Kidney (tissue), 14 donors: ENCODE data around the gene SPTBN1. TPM values are rescaled to one million over a fixed set of nuclear protein-coding genes. Genes with fewer than 3 reads are reported as not detected.
"Not testable (repeated sequence)": the region's sequence is repeated elsewhere in the genome, so short reads cannot be mapped to it uniquely, and the experiment has no call there.

Source experiments
- DNase-seq, 5 donors: peaks; one replicate each; pipeline ENCODE4 v3.0.0-alpha.2; 2013 to 2020
- FAIRE-seq: peaks from 2 replicates; lab custom pipeline; 2012; peaks lifted over from hg19 to GRCh38; lab: Jason Lieb, UNC
- H3K27ac ChIP-seq, 2 donors: one replicate each; pipeline ENCODE4 v1.7.0; 2013; ENCODE audit warnings: low read depth in 2 of 2, low read length in 2 of 2, inconsistent platforms in 1 of 2
- H3K27me3 ChIP-seq: one replicate; pipeline ENCODE4 v1.7.1; 2013; ENCODE audit warnings: low read length, inconsistent platforms; ENCODE audit not compliant: control insufficient read depth, insufficient read depth
- H3K36me3 ChIP-seq, 3 donors: one replicate each; pipeline versions ENCODE4 v1.7.0 to v1.7.1; 2013; ENCODE audit warnings: low read length in 3 of 3, control low read depth in 1 of 3, inconsistent platforms in 1 of 3; ENCODE audit not compliant: insufficient read depth in 3 of 3, control insufficient read depth in 2 of 3
- H3K4me1 ChIP-seq, 3 donors: one replicate each; pipeline versions ENCODE4 v1.7.0 to v1.7.1; 2013; ENCODE audit warnings: low read length in 3 of 3, inconsistent platforms in 1 of 3, low read depth in 1 of 3; ENCODE audit not compliant: control insufficient read depth in 2 of 3, insufficient read depth in 2 of 3
- H3K4me3 ChIP-seq, 3 donors: one replicate each; pipeline versions ENCODE4 v1.7.0 to v1.8.1; 2013; ENCODE audit warnings: low read length in 3 of 3, control low read depth in 1 of 3, inconsistent platforms in 1 of 3
- H3K9ac ChIP-seq, 3 donors: one replicate each; pipeline versions ENCODE4 v1.7.0 to v1.7.1; 2013; ENCODE audit warnings: low read length in 3 of 3, control low read depth in 1 of 3, inconsistent platforms in 1 of 3
- H3K9me3 ChIP-seq, 3 donors: one replicate each; pipeline versions ENCODE4 v1.7.0 to v1.7.1; 2013; ENCODE audit warnings: low read length in 3 of 3, control low read depth in 1 of 3, inconsistent platforms in 1 of 3; ENCODE audit not compliant: control insufficient read depth in 2 of 3, insufficient read depth in 1 of 3
- CTCF ChIP-seq: IDR thresholded peaks from 3 replicates; pipeline ENCODE4 v1.5.1; 2012; ENCODE audit warnings: mild to moderate bottlenecking, moderate library complexity, borderline replicate concordance; ENCODE audit not compliant: insufficient read depth; ENCODE audit errors: extremely low read depth
- intact Hi-C: fragments of 100-400 bp; cut with DNase I; formaldehyde crosslinking; loops from one replicate; pipeline ENCODE4 v1.11.1; 2022
- polyA plus RNA-seq: library from polyadenylated mRNA; stranded (reverse); fragments of 350-450 nt; fragmentation: Illumina TruSeq; extraction: RNeasy Lipid Tissue Mini Kit (QIAGEN cat#74804); gene quantifications from one replicate; pipeline ENCODE4 v1.2.3, GENCODE V29; 2014; ENCODE audit warnings: low read depth, low replicate concordance; ENCODE audit not compliant: insufficient read depth
- total RNA-seq: library from RNA; stranded (reverse); fragmentation: NEBNext Ultra II Directional; extraction: Animal tissue kit (Norgen Biotek cat#: 25700); gene quantifications from one replicate; pipeline ENCODE4 v1.2.1, GENCODE V29; 2021
- donor health status: control.
- donor health status: control.
- donor health status: control.
- donor health status: control.
- donor health status: control.
- donor health status: DM: yes; HTN: yes; CAD: no.
- donor health status: Normal renal cell carcinoma (clear cell type).

Gene SPTBN1
- total and polyA plus RNA-seq, 2 donors from 2014 or later = 93.2 to 313 TPM

DNA sequence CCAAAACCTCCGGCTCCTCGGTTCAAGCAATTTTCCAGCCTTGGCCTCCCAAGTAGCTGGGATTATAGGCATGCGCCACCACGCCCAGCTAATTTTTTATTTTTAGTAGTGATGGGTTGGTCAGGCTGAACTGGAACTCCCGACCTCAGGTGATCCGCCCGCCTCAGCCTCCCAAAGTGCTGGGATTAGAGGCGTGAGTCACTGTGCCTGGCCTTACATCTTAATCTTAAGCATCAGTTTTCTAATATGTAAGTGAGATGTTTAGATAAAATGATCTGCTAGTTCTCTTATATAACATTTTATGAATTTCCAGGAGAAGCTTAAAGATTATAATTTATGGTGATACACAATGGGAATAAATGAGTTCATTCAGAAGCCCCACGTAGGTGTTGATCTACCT lies 69.2 kb downstream of the SPTBN1 start:
- DNase-seq (no peak), FAIRE-seq (no peak)
- Histone ChIP-seq H3K9ac (no peak overlapping the region), H3K27ac (peak overlapping the region in 1 of 2 donors; percentile 54), H3K27me3 (no peaks in the 10 kb centered on the region), H3K4me3 (no peak overlapping the region), H3K9me3 (no peaks in the 10 kb centered on the region), H3K36me3 (peaks cover 4 to 17% (median 5%) of the 10 kb centered on the region in 3 donors), H3K4me1 (peaks cover 0 to 30% (median 30%) of the 10 kb centered on the region in 3 donors)
- TF ChIP-seq CTCF = no peak
- intact Hi-C loops = loop anchor here (10.0 kb wide), 1 partner anchor 179 kb away; no protein-coding TSS in a partner anchor

DNA sequence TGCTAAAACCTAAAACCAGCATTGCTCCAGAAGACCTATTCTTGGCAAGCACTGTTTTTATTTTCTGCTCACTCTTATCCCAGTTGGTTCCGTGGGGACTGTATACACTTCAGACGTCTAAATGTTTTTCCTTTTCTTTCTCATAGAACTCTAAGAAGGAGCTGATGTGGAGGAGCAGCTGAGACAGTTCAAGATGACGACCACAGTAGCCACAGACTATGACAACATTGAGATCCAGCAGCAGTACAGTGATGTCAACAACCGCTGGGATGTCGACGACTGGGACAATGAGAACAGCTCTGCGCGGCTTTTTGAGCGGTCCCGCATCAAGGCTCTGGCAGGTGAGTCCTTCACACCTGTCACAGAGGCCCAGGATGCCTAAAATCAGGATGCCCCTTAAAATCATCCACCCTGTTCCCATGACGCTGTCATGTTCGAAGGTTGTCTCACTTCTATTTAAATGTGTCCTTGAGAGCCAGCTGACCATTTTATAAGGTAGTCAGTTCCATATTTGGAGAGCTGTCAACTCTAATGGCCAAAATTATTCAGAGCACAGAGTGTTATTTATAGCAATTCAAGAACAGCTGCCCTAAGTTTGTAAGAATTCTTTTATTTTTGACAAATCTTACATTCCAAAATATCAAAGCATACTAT lies 70.2 kb downstream of the SPTBN1 start:
- FAIRE-seq = no peak
- Histone ChIP-seq H3K9me3 (no peaks in the 10 kb centered on the region), H3K36me3 (peaks cover 4 to 17% (median 5%) of the 10 kb centered on the region in 3 donors), H3K27me3 (no peaks in the 10 kb centered on the region), H3K9ac (no peak overlapping the region), H3K4me3 (no peak overlapping the region), H3K4me1 (peaks cover 0 to 35% (median 33%) of the 10 kb centered on the region in 3 donors), H3K27ac (peak overlapping the region; percentile 23 to 36)
- no peak for DNase-seq
- no peak for TF ChIP-seq CTCF
- intact Hi-C loops = loop anchor here (10.0 kb wide), 1 partner anchor 178 kb away; no protein-coding TSS in a partner anchor

DNA sequence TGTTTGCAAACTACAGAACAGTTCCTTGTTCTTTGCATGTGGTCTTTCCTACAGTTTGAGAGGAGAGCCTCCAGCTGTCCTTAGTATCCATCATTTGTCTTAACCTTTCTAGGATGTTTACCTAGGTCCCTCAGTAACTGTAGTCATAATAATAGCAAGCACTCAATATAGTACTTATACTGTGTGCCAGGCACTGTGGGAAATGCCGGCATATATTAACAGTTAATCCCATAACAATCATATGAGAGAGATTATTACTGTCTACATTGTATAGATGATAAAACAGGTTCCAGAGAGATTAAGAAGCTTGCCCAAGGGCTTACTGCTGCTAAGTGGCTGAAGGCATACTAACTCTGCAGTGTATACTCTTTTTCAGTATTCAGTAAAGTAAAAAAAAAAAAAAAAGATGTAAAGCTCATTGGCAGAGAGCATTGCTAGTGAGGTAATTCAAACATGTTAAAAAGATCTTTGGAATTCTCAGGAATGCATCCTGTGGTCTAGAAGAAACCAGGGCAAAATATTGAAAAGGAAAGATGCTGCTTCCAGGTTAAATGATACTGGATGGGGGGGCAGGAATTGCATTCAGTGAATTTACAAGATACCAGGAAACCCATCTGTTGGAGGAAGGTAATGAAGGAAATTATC lies 72.3 kb downstream of the SPTBN1 start:
- no peak for TF ChIP-seq CTCF
- no peaks in the 10 kb centered on the region for H3K27me3 ChIP-seq
- H3K9ac ChIP-seq = no peak overlapping the region
- H3K36me3 ChIP-seq = peaks cover 4 to 17% (median 5%) of the 10 kb centered on the region in 3 donors
- DNase-seq (no peak), FAIRE-seq (no peak)
- H3K4me1 ChIP-seq = peaks cover 0 to 49% (median 44%) of the 10 kb centered on the region in 3 donors
- H3K27ac ChIP-seq = peak overlapping the region; percentile 26 to 76
- no peak overlapping the region for H3K4me3 ChIP-seq
- intact Hi-C loops = loop anchor here (10.0 kb wide), 1 partner anchor 176 kb away; no protein-coding TSS in a partner anchor
- no peaks in the 10 kb centered on the region for H3K9me3 ChIP-seq

DNA sequence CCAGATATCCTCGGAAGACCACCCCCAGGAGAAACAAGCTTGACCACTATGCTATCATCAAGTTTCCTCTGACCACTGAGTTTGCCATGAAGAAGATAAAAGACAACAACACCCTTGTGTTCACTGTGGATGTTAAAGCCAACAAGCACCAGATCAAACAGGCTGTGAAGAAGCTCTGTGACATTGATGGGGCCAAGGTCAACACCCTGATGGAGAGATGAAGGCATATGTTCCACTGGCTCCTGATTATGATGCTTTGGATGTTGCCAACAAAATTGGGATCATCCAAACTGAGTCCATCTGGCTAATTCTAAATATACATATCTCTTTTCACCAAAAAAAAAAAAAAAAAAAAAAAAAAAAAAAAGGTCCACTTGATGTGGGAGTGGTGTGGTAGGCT lies 73.4 kb downstream of the SPTBN1 start:
- not testable (repeated sequence) for FAIRE-seq, DNase-seq, H3K9ac ChIP-seq, H3K4me3 ChIP-seq, H3K27me3 ChIP-seq, H3K9me3 ChIP-seq
- peak overlapping the region in 1 of 2 donors; percentile 76 for H3K27ac ChIP-seq
- intact Hi-C loops = loop anchor here (10.0 kb wide), 1 partner anchor 175 kb away; no protein-coding TSS in a partner anchor
- peaks cover 0 to 56% (median 47%) of the 10 kb centered on the region in 3 donors for H3K4me1 ChIP-seq
- H3K36me3 ChIP-seq = peaks cover 4 to 17% (median 5%) of the 10 kb centered on the region in 3 donors
